IPS-NIHi7 (cell line): ENCODE results near the gene CISD1.
A peak's percentile ranks its signal among the peaks of the same experiment; 100 is the strongest.

Source experiments
- DNase-seq: peaks from one replicate; pipeline ENCODE4 v3.0.0; 2012; ENCODE audit warnings: mixed read lengths; ENCODE audit errors: extremely low spot score

CISD1 gene

DNA sequence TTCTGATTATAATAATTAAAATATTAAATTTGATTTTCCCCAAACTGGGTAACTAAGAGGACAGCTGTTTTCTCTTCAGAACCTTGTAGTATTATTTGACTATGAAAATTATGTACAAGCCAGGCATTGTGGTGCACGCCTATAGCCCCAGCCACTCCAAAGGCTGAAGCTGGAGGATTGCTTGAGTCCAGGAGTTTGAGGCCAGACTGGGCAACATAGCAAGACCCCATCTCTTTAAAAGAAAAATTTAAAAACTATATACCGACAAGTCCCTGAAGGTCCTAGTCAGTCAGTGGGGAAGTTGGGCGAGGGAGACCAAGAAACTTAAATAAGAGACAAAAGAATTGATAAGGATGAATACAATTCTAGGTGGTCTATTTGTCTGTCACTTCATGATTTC, 38.7 kb downstream of the CISD1 start:
- DNase-seq: no peak

DNA sequence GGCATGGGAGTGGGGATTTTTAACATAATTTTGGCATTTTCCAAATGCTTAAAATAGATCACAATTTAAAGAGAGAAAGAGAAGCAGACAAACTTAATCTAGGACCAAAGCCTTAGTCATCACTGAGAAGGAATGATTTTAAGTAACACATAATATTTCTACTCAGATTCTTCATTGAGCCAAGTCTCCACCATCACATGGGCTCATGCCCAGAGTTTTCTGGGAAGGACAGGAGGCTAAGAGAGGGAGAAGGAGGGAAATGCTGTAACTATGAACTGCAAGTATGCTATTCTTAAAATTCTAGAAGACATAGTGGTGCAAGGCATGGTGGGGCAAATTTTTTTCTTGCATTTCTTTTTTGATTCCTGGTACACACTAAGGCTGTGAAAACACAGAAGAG, 42.1 kb downstream of the CISD1 start:
- no peak for DNase-seq

DNA sequence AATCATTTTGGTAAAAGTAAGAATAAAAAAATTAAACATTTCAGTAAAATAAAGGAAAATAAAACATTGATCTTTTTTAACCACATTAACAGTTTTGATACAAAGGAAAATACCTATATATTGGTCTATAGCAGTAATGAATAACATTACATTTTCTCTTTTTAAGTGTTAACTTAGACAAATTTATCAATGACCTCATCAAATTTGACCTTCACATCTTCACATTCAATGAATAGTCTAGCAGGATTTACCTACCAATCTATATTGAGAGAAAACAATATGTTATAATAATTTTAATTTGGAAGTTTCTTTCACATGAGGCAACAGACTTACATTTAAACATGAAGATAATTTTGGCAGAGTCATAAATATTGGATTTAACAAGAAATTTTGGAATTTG, 47.9 kb downstream of the CISD1 start:
- DNase-seq: no peak

- no peak for DNase-seq
Measured at GRCh38 chr10:58318346-58318745, 49.4 kb downstream of the CISD1 start.

DNA sequence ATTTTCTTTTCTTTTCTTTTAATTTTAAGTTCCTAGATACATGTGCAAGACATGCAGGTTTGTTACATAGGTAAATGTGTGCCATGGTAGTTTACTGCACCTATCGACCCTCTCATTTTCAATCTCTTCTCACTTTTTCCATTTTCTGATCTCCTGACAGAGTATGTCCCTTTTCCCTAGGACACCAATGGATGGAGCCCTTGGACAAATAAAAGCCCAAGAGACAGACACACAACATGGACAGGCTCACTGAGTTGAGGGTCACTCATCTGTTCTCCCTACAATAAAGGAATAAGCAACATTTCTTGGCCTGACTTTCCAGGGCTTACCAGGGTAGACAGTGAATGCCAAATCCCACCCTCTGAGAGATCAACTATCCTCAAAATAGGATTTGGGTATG, 50.6 kb downstream of the CISD1 start:
- no peak for DNase-seq

GRCh38 chr10:58320351-58321049, 51.5 kb downstream of the CISD1 start:
- DNase-seq: no peak

DNA sequence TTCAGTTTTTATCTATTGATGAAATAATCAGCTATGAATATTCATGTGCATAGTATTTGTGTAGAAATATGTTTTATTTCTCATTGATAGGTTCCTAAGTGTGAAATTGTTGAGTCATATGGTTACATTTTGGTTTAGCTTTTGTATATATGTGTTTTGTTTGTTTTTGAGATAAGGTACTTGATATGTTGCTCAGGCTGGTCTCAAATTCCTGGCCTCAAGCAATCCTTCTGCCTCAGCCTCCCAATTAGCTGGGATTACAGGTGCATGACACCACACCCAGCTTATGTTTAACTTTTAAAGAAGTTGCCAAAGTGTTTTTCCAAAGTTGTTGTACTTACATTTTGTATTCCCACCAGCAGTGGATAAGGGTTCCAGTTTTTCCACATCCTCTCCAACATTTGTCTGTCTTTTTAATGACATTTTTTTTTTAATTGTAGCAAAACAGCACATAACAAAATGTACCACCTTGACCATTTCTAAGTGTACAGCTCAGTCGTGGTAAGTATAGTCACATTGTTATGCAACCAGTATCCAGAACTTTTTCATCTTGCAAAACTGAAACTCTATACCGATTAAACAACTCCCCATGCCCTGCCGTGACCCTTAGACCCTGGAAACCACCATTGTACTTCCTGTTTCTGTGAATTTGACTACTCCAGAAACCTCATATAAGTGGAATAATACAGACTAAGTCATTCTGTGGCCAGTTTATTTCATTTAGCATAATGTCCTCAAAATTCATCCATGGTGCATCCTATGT, 53.3 kb downstream of the CISD1 start:
- DNase-seq: no peak

DNA sequence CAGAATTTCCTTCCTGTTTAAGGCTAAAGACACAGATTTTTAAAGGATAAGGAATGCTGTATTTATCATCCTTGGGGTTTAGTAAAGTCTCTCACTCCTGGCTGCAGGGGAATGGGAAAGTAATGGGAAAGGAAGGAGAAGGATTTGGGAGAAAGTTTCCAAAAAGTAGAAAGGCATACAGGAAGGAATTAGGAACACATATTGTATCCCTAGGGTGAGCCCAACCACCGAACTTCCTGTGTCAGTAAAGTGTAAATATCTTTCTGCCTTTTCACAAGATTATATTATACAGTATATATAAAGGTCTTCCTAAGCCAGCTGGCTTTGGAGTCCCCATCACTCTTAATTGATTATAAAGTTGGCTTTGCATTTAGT, 53.9 kb downstream of the CISD1 start:
- DNase-seq: no peak

GRCh38 chr10:58326967-58327381, 58.0 kb downstream of the CISD1 start:
- peak; percentile 67 for DNase-seq

- DNase-seq: no peak
Measured at GRCh38 chr10:58328233-58328632, 59.3 kb downstream of the CISD1 start.

DNA sequence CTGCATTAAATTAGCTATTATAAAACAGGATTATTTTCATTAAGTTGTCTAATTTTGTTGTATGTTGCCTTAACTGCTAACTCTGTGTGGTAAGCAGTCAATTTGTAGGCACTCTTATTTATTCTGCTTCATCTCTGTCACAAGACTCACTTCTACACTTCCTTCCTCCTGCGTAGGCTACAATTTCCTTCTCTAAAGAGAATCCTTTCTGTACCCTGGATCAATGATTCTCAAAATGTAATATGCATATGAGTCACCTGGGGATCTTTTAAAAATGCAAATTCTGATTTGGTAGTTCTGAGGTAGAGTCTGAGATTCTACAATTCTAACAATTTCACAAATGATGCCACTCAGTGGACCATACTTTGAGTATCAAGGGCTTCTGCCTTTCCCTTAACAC, 61.5 kb downstream of the CISD1 start:
- no peak for DNase-seq

- no peak for DNase-seq
Measured at GRCh38 chr10:58331646-58332045, 62.7 kb downstream of the CISD1 start.

GRCh38 chr10:58334817-58335305, 65.9 kb downstream of the CISD1 start, which contains the start of gene UBE2D1:
UBE2D1 (plus strand) TSS chr10:58335006; CDS start chr10:58335202, 196 bp downstream.
- peak; percentile 88 for DNase-seq

- peak; percentile 53 for DNase-seq
Measured at GRCh38 chr10:58335306-58336005, 66.5 kb downstream of the CISD1 start.

DNA sequence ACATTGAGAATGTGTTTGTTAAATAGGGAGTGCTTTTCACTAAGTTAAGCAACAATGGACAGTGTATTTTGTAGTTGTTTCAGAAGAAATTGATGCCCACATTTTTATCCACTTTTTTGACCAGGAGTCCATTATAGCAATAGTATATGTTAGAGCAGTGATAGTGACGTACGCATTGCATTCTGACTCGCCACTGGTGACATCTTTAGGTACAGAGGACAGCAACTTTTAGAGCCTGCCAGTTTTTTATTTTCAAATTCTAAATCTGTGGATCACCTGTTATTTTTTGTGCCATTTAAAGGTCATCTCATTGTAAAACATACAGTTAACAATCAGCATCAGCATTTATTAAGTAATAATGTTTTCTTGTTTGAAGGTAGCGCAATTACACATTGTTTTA, 67.3 kb downstream of the CISD1 start:
- DNase-seq: no peak
